ENCODE measurements around the gene SPSB3.

SPSB3 gene

DNA sequence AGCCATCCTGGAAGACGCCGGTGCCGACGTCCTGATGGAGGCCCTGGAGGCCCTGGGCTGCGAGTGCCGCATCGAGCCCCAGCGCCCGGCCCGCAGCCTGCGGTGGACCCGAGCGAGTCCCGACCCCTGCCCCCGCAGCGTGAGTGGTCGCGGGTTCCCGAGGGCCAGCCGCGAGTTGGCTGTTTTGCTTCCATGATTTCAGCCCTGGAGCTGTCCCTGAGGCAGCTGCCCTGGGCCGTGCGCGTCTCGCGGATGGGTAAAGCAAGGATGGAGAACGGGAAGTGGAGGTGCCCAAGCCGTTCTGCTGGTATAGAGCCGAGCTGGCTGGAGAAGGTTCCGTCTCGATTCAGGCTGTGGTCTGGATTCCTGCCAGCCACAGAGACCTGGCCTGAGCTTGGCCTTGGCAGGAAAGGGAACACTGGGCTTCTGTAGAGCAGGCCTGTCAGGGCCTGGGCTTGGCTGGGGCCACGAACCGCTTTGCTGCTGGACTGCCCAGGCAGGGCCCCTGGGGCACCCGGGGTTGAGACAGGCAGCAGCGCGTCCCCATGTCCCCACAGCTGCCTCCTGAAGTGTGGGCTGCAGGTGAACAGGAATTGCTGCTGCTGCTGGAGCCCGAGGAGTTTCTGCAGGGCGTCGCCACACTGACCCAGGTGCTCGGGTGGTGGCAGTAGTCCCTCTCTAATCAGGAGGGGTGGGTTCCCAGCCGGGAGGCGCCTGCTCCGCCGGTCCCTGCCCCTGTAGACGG lies 8.5 kb downstream of the SPSB3 start:
- peak; percentile 22 for DNase-seq

- DNase-seq, result peak; percentile 86
These were observed 9.3 kb downstream of the SPSB3 start, which contains the start of gene MRPS34 for GRCh38 chr16:1772908-1773702. MRPS34 (minus strand) TSS chr16:1773134; CDS start chr16:1773119, 15 bp downstream.

DNA sequence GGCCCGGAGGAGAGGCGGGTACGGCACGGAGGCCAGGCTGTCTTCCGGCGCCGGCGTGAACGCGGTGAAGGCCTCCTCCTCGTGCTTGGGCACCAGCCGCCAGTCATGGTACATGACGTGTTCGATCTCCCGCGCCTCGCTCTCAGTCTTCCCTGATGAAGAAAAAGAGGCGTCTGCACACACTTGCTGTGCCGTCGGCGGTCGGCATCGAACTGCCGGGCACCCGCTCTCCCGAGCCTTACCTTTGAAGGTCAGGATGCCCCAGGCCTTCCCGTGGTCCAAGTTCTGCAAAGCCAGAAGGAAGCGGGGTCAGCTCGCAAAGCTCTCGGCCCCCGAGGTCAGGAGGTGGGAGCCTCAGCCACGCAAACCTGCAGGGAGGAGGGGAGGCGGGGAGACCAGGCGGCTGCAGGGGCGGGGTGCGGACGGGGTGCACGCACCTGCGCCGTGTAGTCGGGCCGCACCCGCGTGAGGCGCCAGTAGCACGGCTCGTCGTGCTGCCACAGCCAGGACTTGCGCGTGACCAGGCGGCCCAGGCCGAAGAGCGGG lies 9.9 kb downstream of the SPSB3 start, which contains the start of gene EME2:
TSS of gene EME2 (plus strand) at position 449 of the 546 bp plus-strand sequence. CDS start 418 bp downstream, outside the sequence.
- DNase-seq, result peak; percentile 37

- DNase-seq, result no peak
These were observed 10.5 kb downstream of the SPSB3 start for GRCh38 chr16:1771864-1772361.

GRCh38 chr16:1771188-1771863 lies 11.0 kb downstream of the SPSB3 start, which contains the start of gene NME3:
NME3 (minus strand) TSS chr16:1771543; CDS start chr16:1771534, 9 bp downstream.
- DNase-seq, result peak; percentile 76

DNA sequence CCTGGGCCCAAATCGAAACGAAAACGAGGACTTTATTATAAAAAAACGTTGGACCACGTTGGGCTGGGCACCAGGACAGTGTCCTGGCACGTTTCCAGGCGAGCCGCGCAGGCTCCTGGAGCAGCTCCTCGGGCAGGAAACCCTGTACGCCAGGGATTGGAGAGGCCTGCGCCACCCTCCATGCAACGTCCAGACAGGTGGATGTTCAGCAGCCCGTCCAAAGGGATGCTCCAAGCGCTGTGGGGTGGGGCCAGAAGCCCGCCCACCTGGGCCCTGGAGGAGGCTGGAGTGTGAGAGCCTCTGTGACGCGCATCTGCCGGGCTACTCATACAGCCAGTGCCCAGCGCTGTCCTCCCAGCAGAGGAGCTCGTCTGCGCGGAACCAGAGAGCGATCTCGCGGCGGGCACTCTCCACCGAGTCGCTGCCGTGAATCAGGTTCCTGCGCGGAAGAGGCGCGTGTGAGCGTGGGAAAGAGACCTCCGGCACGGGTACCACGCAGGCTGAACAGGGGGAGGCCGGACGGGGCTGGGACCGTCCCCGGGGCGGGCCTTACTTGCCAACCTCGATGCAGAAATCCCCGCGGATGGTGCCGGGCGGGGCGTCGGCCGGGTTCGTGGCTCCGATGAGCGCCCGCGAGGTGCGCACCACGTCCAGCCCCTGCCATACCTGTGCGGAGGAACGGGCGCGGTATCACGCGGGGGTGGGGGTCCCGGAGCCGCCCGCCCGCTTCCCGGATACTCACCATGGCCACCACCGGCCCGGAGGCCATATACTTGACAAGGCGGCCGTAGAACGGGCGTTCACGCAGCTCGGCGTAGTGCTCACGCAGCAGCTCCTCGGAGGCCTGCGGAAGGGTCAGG lies 11.8 kb downstream of the SPSB3 start:
- DNase-seq, result peak; percentile 63

GRCh38 chr16:1769402-1770300 lies 12.7 kb downstream of the SPSB3 start:
- DNase-seq, result no peak

DNA sequence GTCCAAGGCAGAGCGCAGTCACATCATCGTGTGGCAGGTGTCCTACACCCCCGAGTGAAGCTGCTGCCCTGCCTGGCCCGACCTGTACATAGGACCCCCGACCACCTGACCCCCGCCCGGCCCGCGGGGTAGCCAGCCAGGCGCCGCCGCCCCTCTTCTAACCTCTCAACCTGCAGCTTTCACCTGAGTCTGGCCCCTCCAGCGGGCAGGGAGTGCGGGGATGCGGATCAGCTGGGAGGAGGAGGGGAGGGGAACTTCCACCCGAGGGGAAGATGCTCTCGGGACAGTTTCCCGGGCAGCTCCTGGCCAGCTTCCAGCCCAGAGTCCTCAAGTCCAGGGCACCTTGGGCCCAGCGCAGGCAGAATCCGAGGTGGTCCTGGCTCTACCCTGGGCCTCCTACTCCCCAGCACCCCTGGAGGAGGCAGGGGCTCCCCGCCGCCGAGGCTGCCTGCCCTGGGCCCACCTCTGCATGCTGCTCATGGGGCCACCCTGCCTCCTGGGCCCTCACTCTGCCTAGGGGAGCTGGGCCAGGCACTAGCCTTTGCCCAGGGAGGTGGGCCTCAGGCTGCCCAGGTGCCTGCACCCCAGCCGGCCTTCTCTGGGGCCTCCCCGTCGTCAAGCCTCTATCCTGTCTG lies 13.5 kb downstream of the SPSB3 start:
- no peak for DNase-seq

- no peak for DNase-seq
These were observed 14.2 kb downstream of the SPSB3 start for GRCh38 chr16:1768061-1768766.

DNA sequence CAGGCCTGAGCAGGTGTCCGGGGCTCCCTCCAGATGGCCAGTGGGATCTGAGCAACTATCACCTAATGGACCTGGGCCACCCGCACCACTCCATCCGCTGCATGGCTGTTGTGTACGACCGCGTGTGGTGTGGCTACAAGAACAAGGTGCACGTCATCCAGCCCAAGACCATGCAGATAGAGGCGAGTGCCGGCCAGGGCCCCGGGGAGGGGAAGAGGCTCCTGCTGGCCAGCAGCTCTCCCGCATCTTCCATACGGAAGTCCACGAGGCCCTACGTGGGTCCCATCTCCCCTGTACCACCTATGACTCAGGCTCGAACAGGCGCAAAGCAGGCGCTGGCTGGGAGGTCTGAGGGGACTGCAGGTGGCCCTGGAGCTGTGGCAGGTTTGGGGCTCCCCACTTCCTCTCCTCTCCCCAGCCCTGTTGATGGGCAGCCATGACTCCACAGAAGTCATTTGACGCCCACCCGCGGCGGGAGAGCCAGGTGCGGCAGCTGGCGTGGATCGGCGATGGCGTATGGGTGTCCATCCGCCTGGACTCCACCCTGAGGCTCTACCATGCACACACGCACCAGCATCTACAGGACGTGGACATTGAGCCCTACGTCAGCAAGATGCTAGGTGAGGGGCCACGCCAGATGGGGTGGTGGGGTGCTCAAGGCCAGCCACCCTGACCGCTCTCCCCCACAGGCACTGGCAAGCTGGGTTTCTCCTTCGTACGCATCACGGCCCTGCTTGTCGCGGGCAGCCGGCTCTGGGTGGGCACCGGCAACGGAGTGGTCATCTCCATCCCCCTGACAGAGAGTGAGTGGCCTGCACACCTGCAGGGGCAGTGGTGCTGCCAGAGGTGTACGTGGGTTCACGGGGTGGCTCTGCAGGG lies 15.0 kb downstream of the SPSB3 start:
- DNase-seq, result no peak

DNA sequence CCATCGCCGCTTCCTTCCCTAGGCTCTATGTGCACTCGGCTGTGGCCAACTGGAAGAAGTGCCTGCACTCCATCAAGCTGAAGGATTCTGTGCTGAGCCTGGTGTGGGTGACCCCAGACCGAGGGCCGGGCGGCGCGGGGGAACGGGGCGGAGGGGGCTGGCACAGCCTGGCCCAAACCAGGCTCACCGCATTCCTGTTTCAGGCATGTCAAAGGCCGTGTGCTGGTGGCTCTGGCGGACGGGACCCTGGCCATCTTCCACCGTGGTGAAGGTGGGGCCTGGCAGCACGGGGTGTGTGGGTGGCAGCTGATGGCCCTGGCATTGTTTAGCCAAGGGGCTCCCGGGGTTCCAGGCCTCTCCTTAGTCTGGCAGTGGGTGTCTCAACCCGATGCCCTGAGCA lies 15.7 kb downstream of the SPSB3 start:
- no peak for DNase-seq

DNA sequence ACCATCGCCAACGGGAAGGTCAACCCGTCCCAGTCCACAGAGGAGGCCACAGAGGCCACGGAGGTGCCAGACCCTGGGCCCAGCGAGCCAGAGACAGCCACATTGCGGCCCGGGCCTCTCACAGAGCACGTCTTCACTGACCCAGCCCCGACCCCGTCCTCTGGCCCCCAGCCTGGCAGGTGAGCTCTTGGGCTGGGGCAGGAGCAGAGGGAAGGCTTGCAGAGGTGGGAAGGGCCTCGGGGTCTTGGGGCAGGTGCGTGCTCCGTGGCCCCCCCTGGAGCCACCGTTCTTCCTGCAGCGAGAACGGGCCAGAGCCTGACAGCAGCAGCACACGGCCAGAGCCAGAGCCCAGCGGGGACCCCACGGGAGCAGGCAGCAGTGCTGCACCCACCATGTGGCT lies 16.1 kb downstream of the SPSB3 start:
- no peak for DNase-seq

DNA sequence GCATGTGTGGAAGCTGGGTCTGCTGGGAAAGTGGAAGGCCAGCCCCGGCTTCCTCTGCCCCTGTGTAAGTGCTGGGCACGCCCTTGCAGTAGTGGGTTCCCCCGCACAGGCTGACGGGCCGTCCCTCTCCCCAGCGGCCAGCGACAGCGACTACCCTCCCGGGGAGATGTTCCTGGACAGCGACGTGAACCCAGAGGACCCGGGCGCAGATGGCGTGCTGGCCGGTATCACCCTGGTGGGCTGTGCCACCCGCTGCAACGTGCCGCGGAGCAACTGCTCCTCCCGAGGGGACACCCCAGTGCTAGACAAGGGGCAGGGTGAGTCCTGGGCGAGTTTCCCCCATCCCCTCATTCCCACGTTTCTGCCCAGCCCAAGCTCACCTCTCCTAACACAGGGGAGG lies 16.5 kb downstream of the SPSB3 start:
- no peak for DNase-seq

DNA sequence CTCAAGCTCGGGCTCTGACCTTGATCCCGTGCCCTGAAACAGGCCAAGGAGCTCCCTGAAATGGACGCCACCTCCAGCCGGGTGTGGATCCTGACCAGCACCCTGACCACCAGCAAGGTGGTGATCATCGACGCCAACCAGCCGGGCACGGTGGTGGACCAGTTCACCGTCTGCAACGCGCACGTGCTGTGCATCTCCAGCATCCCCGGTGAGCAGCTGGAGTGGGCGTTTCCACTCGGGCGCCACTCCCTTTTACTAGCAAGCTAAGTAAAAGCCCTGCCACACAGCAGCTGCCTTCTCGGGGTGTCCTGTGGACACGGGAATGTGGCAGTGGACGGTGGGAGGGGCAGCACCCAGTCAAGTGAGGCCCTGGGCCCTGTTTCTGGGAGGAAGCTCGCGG lies 17.4 kb downstream of the SPSB3 start:
- DNase-seq, result no peak

DNA sequence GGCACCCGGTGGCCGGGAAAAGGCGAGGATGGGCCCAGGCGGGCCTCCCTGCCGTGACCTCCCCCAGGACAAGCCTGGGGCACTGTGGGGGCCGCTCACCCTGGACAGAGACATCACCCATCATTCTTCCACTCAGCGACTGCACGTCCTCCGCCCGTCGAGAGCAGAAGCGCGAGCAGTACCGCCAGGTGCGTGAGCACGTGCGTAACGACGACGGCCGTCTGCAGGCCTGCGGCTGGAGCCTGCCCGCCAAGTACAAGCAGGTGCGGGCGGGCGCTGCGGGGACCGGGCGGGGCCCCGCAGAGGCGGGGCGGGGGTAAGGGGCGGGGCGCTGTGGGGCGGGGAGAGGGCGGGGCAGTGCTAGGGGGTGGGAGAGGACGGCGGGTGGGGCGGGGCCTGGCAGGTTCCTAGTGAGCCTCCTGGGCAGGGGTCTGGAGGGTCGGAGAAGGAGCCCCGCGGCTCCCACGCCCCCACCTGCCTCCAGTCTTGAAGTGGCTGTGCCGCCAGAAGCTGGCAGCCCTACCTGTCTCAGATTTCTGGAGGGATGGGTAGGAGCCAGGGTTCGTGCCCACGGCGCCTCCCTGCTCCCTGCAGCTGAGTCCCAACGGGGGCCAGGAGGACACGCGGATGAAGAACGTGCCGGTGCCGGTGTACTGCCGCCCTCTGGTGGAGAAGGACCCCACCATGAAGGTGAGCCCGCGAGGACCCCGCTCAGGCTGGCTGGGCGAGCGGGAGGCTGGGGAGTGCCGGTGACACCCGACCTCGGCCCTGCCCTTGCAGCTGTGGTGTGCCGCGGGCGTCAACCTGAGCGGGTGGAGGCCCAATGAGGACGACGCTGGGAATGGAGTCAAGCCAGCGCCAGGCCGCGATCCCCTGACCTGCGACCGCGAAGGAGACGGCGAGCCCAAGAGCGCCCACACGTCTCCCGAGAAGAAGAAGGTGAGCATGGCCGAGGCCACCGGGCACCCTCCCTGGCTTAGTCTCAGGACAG lies 18.6 kb downstream of the SPSB3 start:
- peak; percentile 8 for DNase-seq

- DNase-seq, result no peak
These were observed 19.4 kb downstream of the SPSB3 start for GRCh38 chr16:1762879-1763520.

All from CD4-positive, alpha-beta T cell treated with Interleukin-21 for 1 hour (primary cell).